Fibroblast of pulmonary artery (primary cell): ENCODE data around the gene PPIH.
"Not testable (repeated sequence)": the region's sequence is repeated elsewhere in the genome, so short reads cannot be mapped to it uniquely, and the experiment has no call there.

Experiments
- DNase-seq: peaks from one replicate; pipeline ENCODE4 v3.0.0-alpha.2; 2010; ENCODE audit warnings: low read depth
- H3K4me3 ChIP-seq: replicated peaks from 2 replicates; pipeline ENCODE4 v1.5.1; 2011; ENCODE audit warnings: low read depth, mild to moderate bottlenecking, control low read depth, low read length, moderate library complexity
- TF ChIP-seq, protein P1 (sequence below): IDR thresholded peaks from 2 replicates; pipeline ENCODE4 v1.5.1; 2011; ENCODE audit warnings: mild to moderate bottlenecking, control low read depth, low read length, inconsistent platforms; ENCODE audit errors: missing control alignments

The PPIH gene

DNA sequence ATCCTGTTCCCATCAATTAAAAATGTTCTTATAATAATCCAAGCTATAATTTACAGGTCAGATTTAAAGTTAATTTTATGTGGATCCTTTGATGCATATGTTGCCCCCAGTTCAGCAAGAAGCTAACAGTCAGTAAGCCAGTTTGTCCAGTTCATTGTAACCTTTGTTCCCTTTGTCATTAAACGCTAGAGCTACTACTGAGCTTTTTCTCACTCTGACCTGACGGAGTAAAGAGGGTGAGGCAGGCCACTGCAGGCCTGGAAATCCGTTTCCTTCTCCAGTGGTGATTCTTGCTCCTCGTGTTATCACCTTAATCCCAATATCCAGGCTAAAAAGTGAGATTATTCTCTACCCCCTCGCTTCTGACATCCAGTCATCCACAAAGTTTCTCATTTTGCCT is 34.2 kb downstream of the PPIH start:
- no peak overlapping the region for H3K4me3 ChIP-seq
- DNase-seq: no peak
- TF ChIP-seq, protein P1, sequence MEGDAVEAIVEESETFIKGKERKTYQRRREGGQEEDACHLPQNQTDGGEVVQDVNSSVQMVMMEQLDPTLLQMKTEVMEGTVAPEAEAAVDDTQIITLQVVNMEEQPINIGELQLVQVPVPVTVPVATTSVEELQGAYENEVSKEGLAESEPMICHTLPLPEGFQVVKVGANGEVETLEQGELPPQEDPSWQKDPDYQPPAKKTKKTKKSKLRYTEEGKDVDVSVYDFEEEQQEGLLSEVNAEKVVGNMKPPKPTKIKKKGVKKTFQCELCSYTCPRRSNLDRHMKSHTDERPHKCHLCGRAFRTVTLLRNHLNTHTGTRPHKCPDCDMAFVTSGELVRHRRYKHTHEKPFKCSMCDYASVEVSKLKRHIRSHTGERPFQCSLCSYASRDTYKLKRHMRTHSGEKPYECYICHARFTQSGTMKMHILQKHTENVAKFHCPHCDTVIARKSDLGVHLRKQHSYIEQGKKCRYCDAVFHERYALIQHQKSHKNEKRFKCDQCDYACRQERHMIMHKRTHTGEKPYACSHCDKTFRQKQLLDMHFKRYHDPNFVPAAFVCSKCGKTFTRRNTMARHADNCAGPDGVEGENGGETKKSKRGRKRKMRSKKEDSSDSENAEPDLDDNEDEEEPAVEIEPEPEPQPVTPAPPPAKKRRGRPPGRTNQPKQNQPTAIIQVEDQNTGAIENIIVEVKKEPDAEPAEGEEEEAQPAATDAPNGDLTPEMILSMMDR: no peak

DNA sequence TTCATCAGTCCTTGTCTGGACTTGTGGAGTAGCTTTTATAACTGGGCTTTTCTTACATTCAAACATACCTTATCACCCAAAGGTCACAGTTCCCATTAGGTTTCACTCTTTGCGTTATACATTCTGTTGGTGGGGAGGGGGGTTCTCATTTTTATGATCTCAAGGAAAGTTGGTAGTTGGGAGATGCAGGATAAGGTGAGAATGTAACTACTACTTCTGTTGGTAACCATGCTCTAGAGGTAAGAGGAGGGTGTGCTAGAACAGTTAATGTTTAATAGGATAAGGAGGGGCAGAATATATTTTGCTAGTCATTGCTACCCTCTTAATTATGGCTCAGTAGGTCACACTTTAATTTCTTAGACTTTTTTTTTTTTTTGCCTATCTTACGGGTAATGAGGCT is 34.7 kb downstream of the PPIH start:
- no peak for DNase-seq
- H3K4me3 ChIP-seq: no peak overlapping the region
- TF ChIP-seq, protein P1: no peak

DNA sequence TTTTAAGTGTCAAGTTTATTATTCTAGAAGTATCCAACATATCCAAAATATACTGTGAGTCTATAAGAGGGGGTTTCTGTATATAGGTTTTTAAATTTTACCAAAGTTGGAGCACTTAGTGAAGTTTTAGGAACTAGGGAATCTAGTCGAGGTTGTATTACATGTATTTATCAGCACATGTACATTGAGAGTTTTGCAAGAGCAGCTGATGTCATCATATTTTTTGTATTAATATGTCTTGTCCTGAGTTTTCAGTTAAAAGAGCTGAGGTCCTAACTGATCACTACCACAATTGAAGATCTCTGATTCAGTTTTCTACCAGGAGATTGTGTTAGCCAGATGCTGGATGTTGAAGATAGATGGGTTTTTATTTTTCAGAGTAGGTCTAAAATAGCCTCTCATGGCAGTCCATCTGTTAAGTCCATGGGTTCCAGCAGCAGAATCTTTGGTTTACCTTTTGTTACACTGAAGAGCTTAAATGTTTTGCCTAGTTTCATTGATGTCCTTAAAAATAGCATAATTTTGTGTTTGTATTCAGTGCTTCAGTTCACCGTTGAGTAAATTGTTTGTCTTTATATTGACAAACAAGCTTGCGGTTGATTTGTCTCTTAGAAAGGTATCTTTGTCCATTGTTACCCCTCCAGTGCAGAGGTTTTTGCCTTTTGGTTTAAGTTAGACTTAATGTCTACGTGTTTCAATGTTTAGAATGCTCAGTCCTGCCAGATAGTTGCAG is 40.0 kb downstream of the PPIH start:
- TF ChIP-seq, protein P1: no peak
- DNase-seq: no peak
- H3K4me3 ChIP-seq: no peak overlapping the region

DNA sequence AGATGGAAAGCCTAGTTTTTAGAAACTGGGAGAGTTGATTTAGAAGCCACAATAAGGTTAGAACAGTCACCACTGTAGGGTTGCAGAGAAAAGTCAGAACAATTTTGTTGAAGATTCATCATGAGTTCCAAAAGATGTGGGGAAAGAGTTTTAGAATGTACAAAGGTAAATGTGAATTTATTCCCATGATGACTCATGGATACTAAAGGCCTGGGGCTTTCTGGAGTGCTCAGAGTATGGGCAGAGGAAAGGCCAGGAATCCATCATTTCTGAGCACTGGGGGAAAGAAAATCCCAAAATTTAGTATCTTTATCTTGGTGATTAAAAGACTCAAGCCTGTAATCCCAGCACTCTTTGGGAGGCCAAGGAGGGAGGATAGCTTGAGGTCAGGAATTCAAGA is 41.8 kb downstream of the PPIH start:
- DNase-seq: no peak
- no peak overlapping the region for H3K4me3 ChIP-seq
- TF ChIP-seq, protein P1: no peak

DNA sequence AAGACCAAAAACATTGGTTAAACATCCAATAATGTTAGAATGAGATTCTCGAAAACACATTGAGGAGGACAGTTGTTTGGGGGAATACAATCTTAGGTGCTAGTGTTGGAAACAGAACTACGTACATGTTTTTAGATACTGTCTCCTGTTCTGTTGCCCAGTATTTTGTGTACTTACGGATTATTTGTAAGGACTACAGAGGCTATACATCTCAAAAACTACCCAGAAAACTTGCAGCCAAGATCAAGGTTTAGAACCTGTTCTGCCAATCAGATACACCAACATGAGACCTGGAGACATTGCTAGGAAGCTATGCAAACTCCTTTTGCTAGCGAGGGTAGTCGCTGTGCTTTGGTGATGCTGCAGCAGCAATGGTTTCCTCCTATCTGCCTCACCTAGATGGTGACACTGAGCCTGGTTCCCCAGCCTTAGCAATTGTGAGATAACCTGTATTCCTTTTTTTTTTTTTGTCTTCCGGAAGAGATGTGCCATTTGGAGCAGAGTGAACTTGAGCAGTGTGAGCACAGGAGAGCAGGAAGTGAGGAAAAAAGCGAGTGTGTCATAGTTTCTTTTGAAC is 45.8 kb downstream of the PPIH start:
- no peak for DNase-seq
- TF ChIP-seq, protein P1: no peak
- no peak overlapping the region for H3K4me3 ChIP-seq

DNA sequence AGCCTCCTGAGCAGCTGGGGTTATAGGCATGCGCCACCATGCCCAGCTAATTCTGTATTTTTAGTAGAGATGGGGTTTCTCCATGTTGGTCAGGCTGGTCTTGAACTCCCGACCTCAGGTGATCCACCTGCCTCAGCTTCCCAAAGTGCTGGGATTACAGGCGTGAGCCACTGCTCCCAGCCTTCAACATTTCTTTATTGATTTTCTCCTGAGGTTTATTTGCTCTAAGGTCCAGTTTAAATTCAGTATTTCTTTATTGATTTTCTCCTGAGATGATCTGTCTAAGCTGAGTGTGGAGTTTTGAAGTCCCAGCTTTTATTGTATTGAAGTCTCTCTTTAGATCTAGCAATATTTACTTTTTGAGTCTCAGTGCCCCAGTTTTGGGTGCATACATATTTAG is 54.6 kb downstream of the PPIH start:
- DNase-seq, H3K4me3 ChIP-seq: not testable (repeated sequence)

DNA sequence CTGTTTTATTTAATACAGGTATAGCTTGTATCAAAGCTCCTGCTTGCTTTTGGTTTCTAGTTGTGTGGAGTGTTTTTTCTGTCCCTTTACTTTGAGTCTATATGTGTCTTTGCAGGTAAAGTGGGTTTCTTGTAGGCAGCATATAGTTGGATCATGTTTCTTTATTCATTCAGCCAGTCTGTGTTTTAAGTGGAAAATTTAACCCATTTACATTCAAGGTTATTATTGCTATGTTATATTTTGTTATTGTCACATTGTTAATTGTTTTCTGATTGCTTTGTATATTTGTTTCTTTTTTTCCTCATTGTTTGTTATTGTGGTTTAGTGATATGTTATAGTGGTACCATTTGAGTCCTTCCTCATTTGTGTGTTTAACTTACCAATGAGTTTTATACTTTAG is 55.1 kb downstream of the PPIH start:
- DNase-seq: no peak
- TF ChIP-seq, protein P1: no peak
- H3K4me3 ChIP-seq: no peak overlapping the region

DNA sequence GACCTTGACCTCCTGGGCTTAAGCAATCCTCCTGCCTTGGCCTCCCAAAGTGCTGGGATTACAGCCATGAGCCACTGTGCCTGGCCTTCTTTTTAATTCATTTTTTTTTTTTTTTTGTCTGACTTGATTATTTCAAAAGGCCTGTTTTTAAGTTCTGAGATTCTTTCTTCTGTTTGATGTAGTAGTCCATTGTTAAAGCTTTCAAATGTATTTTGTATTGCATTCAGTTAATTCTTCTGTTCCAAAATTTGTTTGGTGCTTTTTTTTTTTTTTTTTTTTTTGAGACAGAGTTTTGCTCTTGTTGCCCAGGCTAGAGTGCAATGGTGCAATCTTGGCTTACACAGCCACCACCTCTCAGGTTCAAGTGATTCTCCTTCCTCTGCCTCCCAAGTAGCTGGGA is 56.2 kb downstream of the PPIH start:
- not testable (repeated sequence) for H3K4me3 ChIP-seq, DNase-seq
